Activated B cell treated with CpG ODN at 0.5 μM for 24 hours (primary cell): Measurements from ENCODE around the gene ARL4D. TPM values are rescaled to one million over a fixed set of nuclear protein-coding genes. Genes with fewer than 3 reads are reported as not detected.

Source experiments
- ATAC-seq: fragments of 200-7000 bp; cut with Tn5 transposase; one replicate; pipeline ENCODE4 v1.10.0; 2021; ENCODE audit warnings: low read depth, mild to moderate bottlenecking, moderate library complexity
- CTCF ChIA-PET: fragments of 350-600 bp; sonication (Branson Sonifier 250); formaldehyde crosslinking; loops from one replicate; lab custom pipeline; 2021; ENCODE audit warnings: antibody characterized with exemption; lab: Charles Lee
- POLR2A ChIA-PET: fragments of 350-600 bp; sonication (Branson Sonifier 250); formaldehyde crosslinking; loops from one replicate; lab custom pipeline; 2021; ENCODE audit warnings: antibody characterized with exemption; lab: Charles Lee
- DNase-seq: peaks from one replicate; pipeline ENCODE4 v3.0.0; 2022
- H3K27ac Mint-ChIP-seq: one replicate; pipeline ENCODE4 v1.8.0; 2020; ENCODE audit warnings: mixed read lengths
- H3K27me3 Mint-ChIP-seq: one replicate; pipeline ENCODE4 v1.8.0; 2021; ENCODE audit warnings: mixed read lengths
- H3K36me3 Mint-ChIP-seq: one replicate; pipeline ENCODE4 v1.8.0; 2021; ENCODE audit warnings: low read depth, mixed read lengths
- H3K4me1 Mint-ChIP-seq: one replicate; pipeline ENCODE4 v1.8.0; 2021; ENCODE audit warnings: mixed read lengths
- H3K4me3 Mint-ChIP-seq: one replicate; pipeline ENCODE4 v1.8.0; 2020; ENCODE audit warnings: mild to moderate bottlenecking, mixed read lengths
- H3K9me3 Mint-ChIP-seq: one replicate; pipeline ENCODE4 v1.8.0; 2020; ENCODE audit warnings: mixed read lengths
- intact Hi-C: fragments of 100-400 bp; cut with micrococcal nuclease; formaldehyde crosslinking; loops from one replicate; pipeline ENCODE4 v1.15.1; 2024
- total RNA-seq: library from RNA; stranded (reverse); gene quantifications from 2 replicates; pipeline ENCODE4 v1.2.3, GENCODE V29; 2022
- TF ChIP-seq, protein P1 (sequence below): fragments of 200-600 bp; IDR thresholded peaks from one replicate; pipeline ENCODE4 v1.8.0; 2022; ENCODE audit warnings: antibody characterized with exemption, mild to moderate bottlenecking

The ARL4D gene
- total RNA-seq, 1 donor from 2014 or later = 5.8 TPM

DNA sequence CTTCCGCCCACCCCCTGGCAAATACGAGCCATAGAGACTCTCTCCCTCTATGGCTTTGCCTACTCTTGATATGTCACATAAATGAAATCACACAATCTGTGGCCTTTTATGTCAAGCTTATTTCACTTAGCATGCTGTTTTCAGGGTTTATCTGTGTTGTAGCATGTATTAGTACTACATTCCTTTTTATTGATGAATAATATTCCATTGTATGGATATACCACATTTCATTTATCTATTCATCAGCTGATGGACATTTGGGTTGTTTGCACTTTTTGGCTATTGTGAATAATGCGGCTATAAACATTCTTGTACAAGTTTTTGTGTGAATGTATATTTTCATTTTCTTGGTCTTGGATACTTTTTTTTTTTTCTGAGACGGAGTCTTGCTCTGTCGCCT, 48.0 kb downstream of the ARL4D start:
- H3K27ac Mint-ChIP-seq = no peak overlapping the region

DNA sequence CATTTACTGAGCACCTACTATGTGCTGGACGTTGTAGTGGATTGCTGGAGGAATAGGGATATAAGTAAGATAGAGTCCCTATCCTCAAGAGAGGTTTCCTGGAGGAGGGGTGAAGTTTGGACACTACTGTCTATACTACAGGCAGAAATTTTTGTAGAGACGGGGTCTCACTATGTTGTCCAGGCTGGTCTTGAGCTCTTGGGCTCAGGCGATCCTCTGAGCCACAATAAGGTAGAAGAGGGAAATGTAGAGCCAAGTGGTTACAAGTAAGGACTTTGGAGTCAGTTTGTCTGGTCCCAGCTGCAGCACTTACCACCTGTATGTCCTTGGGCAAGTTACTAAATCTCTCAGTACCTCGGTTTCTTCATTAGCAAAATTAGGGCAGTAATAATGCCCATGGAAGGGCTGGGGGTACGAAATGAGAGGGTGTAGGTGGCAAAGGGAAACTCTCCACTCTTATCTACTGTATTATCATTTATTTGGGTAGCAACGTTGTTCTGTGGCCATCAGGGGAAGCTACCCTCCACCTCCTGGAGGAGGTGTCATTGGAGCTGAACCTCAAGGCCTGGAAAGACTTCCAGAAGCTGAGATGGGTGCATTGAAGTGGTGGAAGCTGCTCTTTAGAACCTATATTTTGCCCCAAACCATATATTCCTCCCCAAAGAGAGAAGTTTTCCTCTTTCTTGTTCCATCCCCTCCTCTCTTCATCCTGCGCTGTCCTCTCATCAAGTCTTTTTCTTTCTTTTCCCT, 50.1 kb downstream of the ARL4D start:
- Mint-ChIP-seq H3K36me3 (no peaks in the 10 kb centered on the region), H3K9me3 (peaks cover 3% of the 10 kb centered on the region), H3K27ac (no peak overlapping the region), H3K27me3 (peaks cover 15% of the 10 kb centered on the region), H3K4me1 (no peaks in the 10 kb centered on the region), H3K4me3 (no peak overlapping the region)
- TF ChIP-seq, protein P1, sequence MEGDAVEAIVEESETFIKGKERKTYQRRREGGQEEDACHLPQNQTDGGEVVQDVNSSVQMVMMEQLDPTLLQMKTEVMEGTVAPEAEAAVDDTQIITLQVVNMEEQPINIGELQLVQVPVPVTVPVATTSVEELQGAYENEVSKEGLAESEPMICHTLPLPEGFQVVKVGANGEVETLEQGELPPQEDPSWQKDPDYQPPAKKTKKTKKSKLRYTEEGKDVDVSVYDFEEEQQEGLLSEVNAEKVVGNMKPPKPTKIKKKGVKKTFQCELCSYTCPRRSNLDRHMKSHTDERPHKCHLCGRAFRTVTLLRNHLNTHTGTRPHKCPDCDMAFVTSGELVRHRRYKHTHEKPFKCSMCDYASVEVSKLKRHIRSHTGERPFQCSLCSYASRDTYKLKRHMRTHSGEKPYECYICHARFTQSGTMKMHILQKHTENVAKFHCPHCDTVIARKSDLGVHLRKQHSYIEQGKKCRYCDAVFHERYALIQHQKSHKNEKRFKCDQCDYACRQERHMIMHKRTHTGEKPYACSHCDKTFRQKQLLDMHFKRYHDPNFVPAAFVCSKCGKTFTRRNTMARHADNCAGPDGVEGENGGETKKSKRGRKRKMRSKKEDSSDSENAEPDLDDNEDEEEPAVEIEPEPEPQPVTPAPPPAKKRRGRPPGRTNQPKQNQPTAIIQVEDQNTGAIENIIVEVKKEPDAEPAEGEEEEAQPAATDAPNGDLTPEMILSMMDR = no peak
- ChIA-PET CTCF (no interaction called here), POLR2A (no interaction called here)
- no peak for DNase-seq
- intact Hi-C loops = no loop called here
- no peak for ATAC-seq

More for the DNA sequence above, 48.0 kb downstream of the ARL4D start:
- POLR2A ChIA-PET = no interaction called here
- CTCF ChIA-PET = interaction anchor here (0.6 kb wide), 1 partner anchor 15 kb away, joined by 3 read pairs; no protein-coding TSS in a partner anchor
- ATAC-seq (no peak), DNase-seq (no peak)
- intact Hi-C loops = no loop called here
- Mint-ChIP-seq H3K4me1 (no peaks in the 10 kb centered on the region), H3K27me3 (peaks cover 15% of the 10 kb centered on the region), H3K9me3 (peaks cover 3% of the 10 kb centered on the region), H3K36me3 (no peaks in the 10 kb centered on the region), H3K4me3 (no peak overlapping the region)
- TF ChIP-seq, protein P1 = no peak

DNA sequence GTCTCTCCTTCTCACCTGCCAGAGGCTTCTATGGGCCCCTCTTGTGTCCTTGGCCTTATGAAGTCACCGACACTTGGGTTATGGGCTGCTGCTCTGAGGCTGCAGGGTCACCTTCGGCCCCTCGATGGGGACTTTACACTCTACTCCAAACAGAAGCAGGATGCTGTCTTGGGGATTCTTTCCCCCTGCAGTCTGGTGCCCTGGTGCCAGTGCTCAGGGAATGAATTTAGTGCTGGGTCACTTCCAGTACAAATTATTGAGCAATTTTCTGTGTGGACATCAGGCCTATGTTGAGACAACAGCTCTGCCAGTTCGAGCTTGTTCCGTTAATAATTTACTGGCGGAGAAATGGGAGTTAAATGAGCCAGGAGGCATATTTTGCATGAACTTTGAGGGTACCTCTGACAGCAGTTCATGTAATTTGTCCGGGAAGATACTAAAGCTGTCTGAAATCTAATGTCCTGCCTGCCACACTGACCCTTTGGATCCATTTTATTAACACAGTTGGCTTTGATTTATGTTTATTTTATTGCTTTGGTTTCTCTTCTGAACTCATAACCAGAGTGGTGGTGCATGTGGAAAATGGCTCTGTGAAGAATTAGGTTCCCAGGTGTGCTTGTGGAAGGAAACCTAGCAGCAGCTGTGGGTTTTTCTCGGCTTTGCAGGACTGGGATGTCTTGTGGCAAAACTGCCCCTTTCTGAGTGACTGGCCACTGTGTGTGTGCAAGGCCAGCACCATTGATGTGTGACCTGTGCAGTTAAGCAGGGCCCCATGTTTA, 50.9 kb downstream of the ARL4D start:
- no peak for ATAC-seq
- intact Hi-C loops = no loop called here
- no peak overlapping the region for H3K27ac Mint-ChIP-seq
- peaks cover 3% of the 10 kb centered on the region for H3K9me3 Mint-ChIP-seq
- H3K4me3 Mint-ChIP-seq = no peak overlapping the region
- H3K27me3 Mint-ChIP-seq = peaks cover 9% of the 10 kb centered on the region
- TF ChIP-seq, protein P1 = no peak
- POLR2A ChIA-PET = no interaction called here
- no peaks in the 10 kb centered on the region for H3K36me3 Mint-ChIP-seq
- no peak for DNase-seq
- CTCF ChIA-PET = no interaction called here
- no peaks in the 10 kb centered on the region for H3K4me1 Mint-ChIP-seq

Other genes with a start within 250 kb of the ARL4D start
- 42.2 and 44.8 TPM in 2 replicates for gene NBR1, start 227.8 kb upstream of the ARL4D start, total RNA-seq
- gene TMEM106A, start 187.1 kb upstream of the ARL4D start, total RNA-seq = 46.0 and 68.0 TPM in 2 replicates
- 0.73 TPM in 1 of 2 replicates, not detected in the other for gene CCDC200, start 170.4 kb upstream of the ARL4D start, total RNA-seq
- gene RNU2-1, start 165.0 kb upstream of the ARL4D start, total RNA-seq = 5,480 and 7,149 TPM in 2 replicates
- gene DHX8, start 85.0 kb downstream of the ARL4D start, total RNA-seq = 60.6 and 63.4 TPM in 2 replicates
- gene ETV4, start 147.3 kb downstream of the ARL4D start, total RNA-seq = 0.10 TPM in 1 of 2 replicates, not detected in the other